ENCODE results near the gene COQ10A. TPM values are rescaled to one million over a fixed set of nuclear protein-coding genes. Genes with fewer than 3 reads are reported as not detected.
A peak's percentile ranks its signal among the peaks of the same experiment; 100 is the strongest.
"Not testable (repeated sequence)": the region's sequence is repeated elsewhere in the genome, so short reads cannot be mapped to it uniquely, and the experiment has no call there.

Gene COQ10A
- total RNA-seq, 1 donor from 2014 or later = 7.9 TPM

DNA sequence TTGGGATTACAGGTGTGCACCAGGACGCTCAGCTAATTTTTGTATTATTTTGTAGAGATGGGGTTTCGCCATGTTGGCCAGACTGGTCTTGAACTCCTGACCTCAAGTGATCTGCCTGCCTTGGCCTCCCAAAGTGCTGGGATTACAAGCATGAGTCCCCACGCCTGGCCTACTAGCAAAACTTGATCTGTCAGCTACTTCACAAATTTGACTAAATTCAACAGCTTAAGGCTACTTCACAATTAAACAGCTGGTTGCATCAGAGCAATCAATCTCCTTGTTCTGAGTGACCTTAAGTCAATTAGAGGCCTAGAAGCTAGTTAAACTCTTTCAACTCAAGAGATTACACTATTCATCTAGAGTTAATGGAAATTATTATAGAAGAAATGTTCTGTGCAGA lies 12.2 kb downstream of the COQ10A start:
- no peak for DNase-seq (ENCODE audit: low read depth in 2 of 2)

- DNase-seq (ENCODE audit: low read depth in 2 of 2) = no peak
Observed at GRCh38 chr12:56280849-56281248, 14.1 kb downstream of the COQ10A start.

DNA sequence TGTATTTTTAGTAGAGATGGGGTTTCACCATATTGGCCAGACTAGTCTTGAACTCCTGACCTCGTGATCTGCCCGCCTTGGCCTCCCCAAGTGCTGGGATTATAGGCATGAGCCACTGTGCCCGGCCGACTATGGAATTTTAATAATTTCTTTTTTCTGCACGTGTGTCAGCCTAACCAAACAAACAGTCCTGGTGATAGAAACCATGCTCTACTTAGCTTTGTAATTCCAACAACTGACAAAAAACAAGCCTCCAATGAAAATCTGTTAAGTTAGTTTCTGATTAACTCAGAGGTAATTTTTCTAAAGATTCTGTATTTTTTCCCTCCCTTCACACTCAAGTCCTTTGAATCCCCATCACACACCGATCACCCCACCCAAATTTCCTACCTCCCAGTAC lies 15.3 kb downstream of the COQ10A start:
- DNase-seq (ENCODE audit: low read depth in 2 of 2) = no peak

DNA sequence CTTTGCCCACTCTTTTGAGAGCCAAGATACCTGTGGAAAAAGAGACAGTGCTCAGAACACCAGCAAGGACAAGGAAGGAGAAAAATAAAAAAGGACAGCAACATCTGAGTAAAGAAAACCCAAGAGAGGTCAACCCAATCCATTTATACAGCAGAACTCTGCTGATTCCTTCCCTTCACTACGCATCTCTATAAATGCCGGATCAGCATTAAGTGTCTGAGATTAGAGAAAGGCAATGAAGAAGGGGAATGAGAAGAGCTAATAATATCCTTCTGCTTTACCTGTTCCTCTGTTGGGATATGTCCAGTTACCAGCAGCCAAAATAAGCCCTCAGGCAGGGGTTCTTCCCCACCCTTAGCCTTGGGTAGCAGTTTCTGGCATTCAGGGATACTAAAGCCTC lies 15.8 kb downstream of the COQ10A start:
- no peak for DNase-seq (ENCODE audit: low read depth in 2 of 2)

GRCh38 chr12:56284263-56284662 lies 17.5 kb downstream of the COQ10A start:
- DNase-seq (ENCODE audit: low read depth in 2 of 2) = not testable (repeated sequence)

DNA sequence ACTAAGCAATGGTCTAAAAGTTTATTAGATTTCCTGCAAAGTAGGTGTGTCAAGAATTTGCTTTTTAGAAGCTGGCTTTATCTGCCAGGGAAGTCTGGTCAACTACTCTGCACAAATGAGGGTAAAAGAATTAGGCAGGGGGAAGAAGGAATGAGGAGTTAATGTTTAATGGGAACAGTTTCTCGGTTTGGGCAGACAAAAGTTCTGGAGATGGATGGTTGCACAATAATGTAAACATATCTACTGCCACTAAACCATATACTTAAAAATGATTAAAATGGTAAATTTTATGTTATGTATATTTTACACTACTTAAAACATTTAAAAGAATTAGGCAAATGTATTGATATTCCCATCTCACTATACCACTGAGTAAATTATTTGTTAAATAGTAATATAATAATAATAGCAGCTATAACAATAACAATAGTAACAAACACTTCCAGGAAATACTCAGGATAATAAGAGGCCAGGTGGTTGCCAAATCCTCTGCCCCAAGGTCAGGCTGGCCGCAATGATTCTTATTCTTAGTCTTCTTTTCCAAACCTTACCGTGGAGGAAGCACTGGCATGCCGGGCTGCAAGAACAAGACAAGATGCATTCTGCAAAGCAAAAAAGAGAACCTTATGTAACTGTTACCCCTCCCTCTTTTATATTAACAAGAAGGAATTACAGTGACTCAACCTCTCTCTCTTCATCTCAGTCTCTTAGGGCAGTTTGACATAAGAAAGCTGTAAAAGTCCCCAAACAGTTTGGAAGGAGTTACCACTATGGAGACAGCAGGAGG lies 19.5 kb downstream of the COQ10A start:
- peak in 1 of 2 donors; percentile 43 for DNase-seq (ENCODE audit: low read depth in 2 of 2)

DNA sequence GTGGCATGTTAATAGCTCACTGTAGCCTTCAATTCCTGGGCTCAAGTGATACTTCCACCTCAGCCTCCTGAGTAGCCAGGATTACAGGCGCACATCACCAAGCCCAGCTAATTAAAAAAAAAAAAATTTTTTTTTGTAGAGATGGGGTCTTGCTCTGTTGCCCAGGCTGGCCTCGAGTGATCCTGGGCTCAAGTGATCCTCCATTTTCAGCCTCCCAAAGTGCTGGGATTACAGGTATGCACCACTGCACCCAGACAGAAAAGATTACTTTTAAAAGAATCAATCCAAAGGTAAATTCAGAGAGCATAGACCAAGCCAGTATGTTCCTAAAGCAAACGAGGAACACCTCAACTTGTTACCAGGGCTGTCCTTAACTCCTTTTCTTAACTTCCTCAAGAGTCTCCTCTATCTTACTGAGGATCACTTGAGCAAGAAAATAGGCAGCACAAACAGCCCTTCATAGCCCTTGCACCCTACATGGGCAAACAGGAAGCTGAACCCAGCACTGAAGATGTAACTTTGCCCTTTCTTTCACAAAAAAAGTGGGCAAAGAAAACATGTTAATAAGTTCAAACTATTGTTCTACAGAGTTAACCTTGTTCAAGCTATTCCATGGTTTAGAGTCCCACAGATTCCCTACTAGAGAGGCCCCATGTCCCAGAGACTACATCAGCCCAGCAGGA lies 22.1 kb downstream of the COQ10A start:
- DNase-seq (ENCODE audit: low read depth in 2 of 2) = no peak

DNA sequence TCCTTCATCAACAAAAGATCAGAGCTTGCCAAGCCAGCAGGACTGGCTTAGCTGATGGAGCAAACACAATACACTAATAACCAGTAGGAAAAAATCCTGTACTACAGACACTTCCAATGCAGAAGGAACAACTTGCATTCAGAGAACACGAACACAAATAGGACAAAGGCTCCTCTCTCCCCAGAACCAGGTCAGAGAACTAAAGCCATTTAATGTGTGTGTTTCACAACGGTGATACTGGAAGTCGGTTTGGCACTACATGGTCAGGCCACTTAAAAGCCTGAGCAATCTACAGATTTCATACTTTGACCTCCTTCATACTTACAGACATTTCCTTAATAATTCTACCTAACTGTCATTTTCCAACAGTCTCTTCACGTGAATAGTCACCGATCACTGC lies 27.1 kb downstream of the COQ10A start:
- no peak for DNase-seq (ENCODE audit: low read depth in 2 of 2)

- no peak for DNase-seq (ENCODE audit: low read depth in 2 of 2)
Observed at GRCh38 chr12:56296295-56296694, 29.6 kb downstream of the COQ10A start.

GRCh38 chr12:56297400-56297799 lies 30.7 kb downstream of the COQ10A start:
- DNase-seq (ENCODE audit: low read depth in 2 of 2) = no peak

DNA sequence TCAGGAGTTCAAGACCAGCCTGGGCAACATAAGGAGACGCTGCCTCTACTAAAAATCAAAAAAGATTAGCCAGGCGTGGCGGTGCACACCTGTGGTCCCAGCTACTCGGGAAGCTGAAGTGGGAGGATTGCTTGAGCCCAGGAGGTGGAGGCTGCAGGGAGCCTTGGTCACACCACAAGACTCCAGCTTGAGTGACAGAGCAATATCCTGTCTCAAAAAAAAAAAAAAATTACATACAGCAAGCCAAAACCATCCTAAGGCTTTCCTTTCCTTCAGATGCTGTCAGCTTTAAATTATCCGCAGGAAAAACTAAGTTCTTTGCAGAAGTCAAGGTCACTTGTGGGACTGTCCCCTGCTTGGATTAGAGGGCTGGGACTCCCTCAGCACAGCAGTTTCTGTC lies 32.1 kb downstream of the COQ10A start:
- DNase-seq (ENCODE audit: low read depth in 2 of 2) = peak in 1 of 2 donors; percentile 8

- no peak for DNase-seq (ENCODE audit: low read depth in 2 of 2)
Observed at GRCh38 chr12:56299308-56299852, 32.6 kb downstream of the COQ10A start.

DNA sequence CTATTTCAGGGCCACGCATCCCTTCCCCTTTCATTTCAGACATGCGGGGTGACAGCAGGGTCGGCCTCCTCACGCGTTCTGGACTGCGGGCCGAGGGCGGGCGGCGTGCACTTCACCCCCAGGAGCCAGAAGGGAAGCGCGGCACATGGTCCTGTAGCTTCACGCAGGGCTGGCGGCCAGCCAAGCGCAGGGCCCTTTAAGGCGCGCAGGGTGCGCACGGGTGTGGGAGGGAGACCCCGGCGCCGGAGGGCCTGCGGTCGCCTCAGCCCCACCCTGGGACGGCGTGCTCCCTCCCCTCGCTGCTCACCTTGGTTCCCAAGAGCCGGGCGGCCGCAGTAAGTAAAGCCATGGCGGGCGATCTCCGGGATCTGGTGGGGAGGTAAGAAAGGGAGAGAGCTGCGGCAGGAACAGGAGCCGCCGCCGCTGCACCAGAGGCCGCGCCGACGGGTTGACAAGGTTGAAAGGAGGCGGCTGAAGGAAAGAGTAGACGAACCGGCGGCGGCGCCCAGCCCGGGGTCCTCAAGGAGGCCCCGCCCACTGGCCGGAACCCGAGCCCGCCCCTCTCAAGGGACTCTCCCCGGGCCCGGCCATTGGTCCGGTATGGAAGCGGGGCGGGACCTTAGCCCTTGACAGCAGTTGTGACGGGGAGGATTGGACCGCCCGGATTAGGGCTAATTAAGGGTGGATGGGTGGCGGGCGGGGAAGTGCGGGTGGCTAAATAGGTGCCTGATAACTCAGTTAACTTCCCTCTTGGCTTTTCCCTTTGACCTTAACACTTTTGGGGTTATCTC lies 33.3 kb downstream of the COQ10A start, which contains the start of gene CS:
Gene CS (minus strand): TSS at position 478 of the 791 bp plus-strand sequence. CDS start 129 bp downstream, at position 349.
- peak; percentile 96 to 99 for DNase-seq (ENCODE audit: low read depth in 2 of 2)

- peak in 1 of 2 donors; percentile 15 for DNase-seq (ENCODE audit: low read depth in 2 of 2)
Observed at GRCh38 chr12:56300644-56301464, 34.1 kb downstream of the COQ10A start.

DNA sequence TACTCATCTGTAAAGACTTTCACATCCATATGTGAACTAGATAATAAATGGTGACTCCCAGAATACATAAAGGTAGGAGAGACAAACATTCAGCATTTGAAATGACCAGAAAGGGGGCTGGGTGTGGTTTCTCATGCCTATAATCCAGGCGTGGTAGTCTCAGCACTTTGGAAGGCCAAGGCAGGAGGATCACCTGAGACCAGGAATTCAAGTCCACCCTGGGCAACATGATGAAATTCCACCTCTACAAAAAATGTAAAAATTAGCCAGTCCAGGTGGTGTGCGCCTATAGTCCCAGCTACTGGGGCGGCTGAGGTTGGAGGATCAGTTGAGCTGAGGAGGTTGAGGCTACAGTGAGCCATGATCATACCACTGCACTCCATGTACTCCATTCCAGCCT lies 37.5 kb downstream of the COQ10A start:
- no peak for DNase-seq (ENCODE audit: low read depth in 2 of 2)

- DNase-seq (ENCODE audit: low read depth in 2 of 2) = no peak
Observed at GRCh38 chr12:56304872-56305590, 38.3 kb downstream of the COQ10A start.

GRCh38 chr12:56307221-56307965 lies 40.7 kb downstream of the COQ10A start:
- no peak for DNase-seq (ENCODE audit: low read depth in 2 of 2)

DNA sequence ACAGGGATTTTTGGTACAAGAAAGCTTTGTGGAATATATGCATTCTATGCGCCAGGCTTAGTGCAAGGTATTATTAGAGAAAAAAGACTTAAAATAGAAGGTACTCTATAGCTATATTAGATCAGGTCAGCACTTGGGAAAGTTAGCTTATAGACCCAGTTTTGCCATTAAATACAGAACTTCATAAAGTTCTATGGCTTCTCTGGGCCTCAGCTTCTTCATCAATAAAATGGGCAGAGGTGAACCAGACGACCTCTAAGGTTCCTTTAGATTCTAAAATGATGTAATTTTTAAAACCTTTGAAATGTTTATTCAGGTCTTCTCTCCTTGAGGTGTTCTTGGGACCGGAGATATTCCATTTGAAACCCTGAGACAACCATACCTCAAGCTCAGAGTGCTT lies 42.0 kb downstream of the COQ10A start:
- DNase-seq (ENCODE audit: low read depth in 2 of 2) = no peak

- DNase-seq (ENCODE audit: low read depth in 2 of 2) = no peak
Observed at GRCh38 chr12:56311003-56311402, 44.3 kb downstream of the COQ10A start.

DNA sequence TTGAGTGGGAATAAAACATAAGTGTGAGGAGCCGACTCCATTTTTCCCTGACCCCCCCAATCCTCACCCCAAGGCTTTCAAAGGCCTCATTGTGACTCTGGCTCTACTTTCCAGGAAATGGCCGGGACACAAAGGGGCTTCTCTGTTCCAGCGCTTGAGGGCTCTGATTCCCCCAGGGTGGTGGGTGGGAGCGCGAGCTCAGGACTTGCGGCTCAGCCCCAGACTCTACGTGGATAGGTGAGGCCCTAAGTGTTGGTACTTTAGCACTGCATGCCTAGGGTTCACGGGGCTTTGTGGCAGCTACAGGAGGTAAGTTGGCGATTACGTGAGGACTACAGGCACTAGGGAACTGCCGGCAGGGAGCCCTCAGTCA lies 48.5 kb downstream of the COQ10A start:
- no peak for DNase-seq (ENCODE audit: low read depth in 2 of 2)
